Tibial nerve (tissue), 4 donors: ENCODE results near the gene HSPB7. TPM values are rescaled to one million over a fixed set of nuclear protein-coding genes. Genes with fewer than 3 reads are reported as not detected.
"Not testable (repeated sequence)": the region's sequence is repeated elsewhere in the genome, so short reads cannot be mapped to it uniquely, and the experiment has no call there.

ENCODE experiments used
- DNase-seq, 2 donors: peaks; one replicate each; pipeline ENCODE4 v3.0.0-alpha.2; 2019; ENCODE audit warnings: low spot score in 2 of 2
- H3K27ac ChIP-seq, 4 donors: fragments of 200-600 bp; sonication (generic) in 3 of 4; one replicate each; pipeline ENCODE4 v1.5.1; 2017 to 2019; ENCODE audit warnings: mild to moderate bottlenecking in 1 of 4
- H3K27me3 ChIP-seq, 2 donors: fragments of 200-600 bp; sonication (generic) in 1 of 2; one replicate each; pipeline versions ENCODE4 v1.5.1 to v1.6.0; 2017 to 2019
- H3K36me3 ChIP-seq, 3 donors: fragments of 200-600 bp; sonication (generic); one replicate each; pipeline ENCODE4 v1.5.1; 2018 to 2019
- H3K4me1 ChIP-seq, 4 donors: fragments of 200-600 bp; sonication (generic) in 3 of 4; one replicate each; pipeline ENCODE4 v1.5.1; 2017 to 2019
- H3K4me3 ChIP-seq, 4 donors: fragments of 200-600 bp; sonication (generic) in 3 of 4; one replicate each; pipeline ENCODE4 v1.5.1; 2017 to 2019; ENCODE audit warnings: mild to moderate bottlenecking in 1 of 4, moderate library complexity in 1 of 4
- H3K9me3 ChIP-seq, 4 donors: fragments of 200-600 bp; sonication (generic) in 3 of 4; one replicate each; pipeline ENCODE4 v1.5.1; 2017 to 2019
- EP300 ChIP-seq, 2 donors: sonication (generic); formaldehyde crosslinking; IDR thresholded peaks; one replicate each; pipeline ENCODE4 v1.6.1; 2017; ENCODE audit warnings: antibody characterized with exemption in 2 of 2, mild to moderate bottlenecking in 1 of 2
- POLR2A ChIP-seq, 2 donors: fragments of 450-650 bp; IDR thresholded peaks; one replicate each; pipeline ENCODE4 v1.6.1; 2017; ENCODE audit warnings: antibody characterized with exemption in 2 of 2, mild to moderate bottlenecking in 2 of 2, moderate library complexity in 2 of 2
- WGBS, 2 donors: methylation state at CpG; one replicate each; pipeline ENCODE4 v1.1.5; 2018; 5-methylcytosine and 5-hydroxymethylcytosine counted together
- total RNA-seq, 4 donors: library from RNA; depleted of rRNA; stranded (reverse); fragments of >200 nt; gene quantifications; one replicate each; pipeline ENCODE4 v1.1.0, GENCODE V29; 2016
- TF ChIP-seq, protein P1 (sequence below), 5 experiments: fragments of 200-600 bp in 3 of 5; fragments of 450-650 bp in 2 of 5; sonication (generic) in 3 of 5; IDR thresholded peaks; one replicate each; pipeline ENCODE4 v1.5.1; 2016 to 2019; ENCODE audit warnings: antibody characterized with exemption in 5 of 5, mild to moderate bottlenecking in 3 of 5, moderate library complexity in 2 of 5

The HSPB7 gene
- total RNA-seq, 4 donors from 2014 or later: 10.4 to 42.6 (median 27.6) TPM

DNA sequence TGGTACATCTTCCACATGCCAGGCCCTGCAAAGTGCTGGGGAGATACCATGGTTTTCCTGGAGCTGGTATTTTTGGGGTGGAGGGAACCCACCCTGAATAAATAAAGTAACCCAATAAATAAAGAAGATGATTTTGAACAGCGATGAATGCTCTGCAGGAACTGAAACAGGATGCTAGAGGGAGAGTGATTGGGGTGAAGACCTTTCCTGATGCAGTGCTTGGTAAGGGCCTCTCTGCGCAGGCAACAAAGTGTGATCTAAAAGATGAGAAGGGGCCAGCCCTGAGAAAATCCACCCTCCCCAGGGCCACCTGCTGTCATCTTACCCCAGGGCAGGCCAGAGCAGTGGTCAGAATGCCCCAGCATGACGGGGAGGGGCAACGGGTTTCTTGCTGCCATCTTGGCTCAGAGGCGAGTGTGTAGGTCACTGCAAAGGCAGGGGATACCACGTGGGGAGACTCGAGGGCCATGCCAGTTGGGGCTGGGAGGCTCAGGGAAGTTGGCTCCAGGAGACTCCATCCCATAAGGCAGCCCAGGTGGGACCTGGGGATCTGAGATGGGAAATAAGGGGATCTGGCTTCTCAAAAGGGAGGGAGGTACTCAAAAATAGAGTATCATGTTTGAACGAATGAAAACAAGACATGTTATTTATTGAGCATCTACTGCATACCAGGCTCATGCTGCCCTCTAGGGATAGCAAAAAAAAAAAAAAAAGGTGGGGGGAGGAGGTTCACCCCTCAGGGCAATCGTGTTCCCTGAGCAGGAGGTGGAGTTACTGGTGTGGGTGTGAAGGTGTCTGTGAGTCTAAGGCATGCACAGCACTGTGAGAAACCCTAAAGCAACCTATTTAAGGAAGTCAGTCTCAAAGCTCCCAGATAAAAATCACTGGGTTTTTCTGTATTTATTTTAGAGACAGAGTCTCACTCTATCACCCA, 11.0 kb downstream of the HSPB7 start:
- H3K27ac ChIP-seq: no peak overlapping the region
- no peak for TF ChIP-seq POLR2A (IDR thresholded peaks at IDR 0.05)
- 57 to 69% methylated on average over 9 of the region's 9 CpGs for WGBS, 2 donors
- no peak for DNase-seq
- H3K4me3 ChIP-seq: no peak overlapping the region
- no peaks in the 10 kb centered on the region for H3K27me3 ChIP-seq
- no peaks in the 10 kb centered on the region for H3K9me3 ChIP-seq
- H3K4me1 ChIP-seq: peaks cover 0 to 4% (median 0%) of the 10 kb centered on the region in 4 donors
- H3K36me3 ChIP-seq: no peaks in the 10 kb centered on the region

DNA sequence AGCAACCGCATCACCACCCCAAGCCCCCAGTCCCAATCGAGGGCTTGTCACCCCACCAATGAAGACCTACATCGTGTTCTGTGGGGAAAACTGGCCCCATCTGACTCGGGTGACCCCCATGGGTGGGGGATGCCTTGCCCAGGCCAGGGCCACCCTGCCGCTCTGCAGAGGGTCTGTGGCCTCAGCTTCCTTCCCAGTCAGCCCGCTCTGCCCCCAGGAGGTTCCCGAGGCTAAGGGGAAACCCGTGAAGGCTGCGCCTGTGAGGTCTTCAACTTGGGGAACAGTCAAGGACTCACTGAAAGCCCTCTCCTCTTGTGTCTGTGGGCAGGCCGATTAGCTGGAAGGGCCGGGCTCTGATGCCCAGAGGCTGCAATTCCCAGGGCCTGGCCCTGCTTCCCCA, 11.8 kb downstream of the HSPB7 start:
- TF ChIP-seq, protein P1, sequence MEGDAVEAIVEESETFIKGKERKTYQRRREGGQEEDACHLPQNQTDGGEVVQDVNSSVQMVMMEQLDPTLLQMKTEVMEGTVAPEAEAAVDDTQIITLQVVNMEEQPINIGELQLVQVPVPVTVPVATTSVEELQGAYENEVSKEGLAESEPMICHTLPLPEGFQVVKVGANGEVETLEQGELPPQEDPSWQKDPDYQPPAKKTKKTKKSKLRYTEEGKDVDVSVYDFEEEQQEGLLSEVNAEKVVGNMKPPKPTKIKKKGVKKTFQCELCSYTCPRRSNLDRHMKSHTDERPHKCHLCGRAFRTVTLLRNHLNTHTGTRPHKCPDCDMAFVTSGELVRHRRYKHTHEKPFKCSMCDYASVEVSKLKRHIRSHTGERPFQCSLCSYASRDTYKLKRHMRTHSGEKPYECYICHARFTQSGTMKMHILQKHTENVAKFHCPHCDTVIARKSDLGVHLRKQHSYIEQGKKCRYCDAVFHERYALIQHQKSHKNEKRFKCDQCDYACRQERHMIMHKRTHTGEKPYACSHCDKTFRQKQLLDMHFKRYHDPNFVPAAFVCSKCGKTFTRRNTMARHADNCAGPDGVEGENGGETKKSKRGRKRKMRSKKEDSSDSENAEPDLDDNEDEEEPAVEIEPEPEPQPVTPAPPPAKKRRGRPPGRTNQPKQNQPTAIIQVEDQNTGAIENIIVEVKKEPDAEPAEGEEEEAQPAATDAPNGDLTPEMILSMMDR (IDR thresholded peaks at IDR 0.05): no peak
- no peak for TF ChIP-seq EP300 (IDR thresholded peaks at IDR 0.05)
- TF ChIP-seq POLR2A (IDR thresholded peaks at IDR 0.05): no peak
- Histone ChIP-seq H3K36me3 (no peaks in the 10 kb centered on the region), H3K4me3 (no peak overlapping the region), H3K9me3 (no peaks in the 10 kb centered on the region), H3K4me1 (peaks cover 0 to 4% (median 0%) of the 10 kb centered on the region in 4 donors), H3K27me3 (no peaks in the 10 kb centered on the region), H3K27ac (no peak overlapping the region)
- WGBS, 2 donors: 74 to 86% methylated on average over 11 of the region's 11 CpGs
- no peak for DNase-seq

DNA sequence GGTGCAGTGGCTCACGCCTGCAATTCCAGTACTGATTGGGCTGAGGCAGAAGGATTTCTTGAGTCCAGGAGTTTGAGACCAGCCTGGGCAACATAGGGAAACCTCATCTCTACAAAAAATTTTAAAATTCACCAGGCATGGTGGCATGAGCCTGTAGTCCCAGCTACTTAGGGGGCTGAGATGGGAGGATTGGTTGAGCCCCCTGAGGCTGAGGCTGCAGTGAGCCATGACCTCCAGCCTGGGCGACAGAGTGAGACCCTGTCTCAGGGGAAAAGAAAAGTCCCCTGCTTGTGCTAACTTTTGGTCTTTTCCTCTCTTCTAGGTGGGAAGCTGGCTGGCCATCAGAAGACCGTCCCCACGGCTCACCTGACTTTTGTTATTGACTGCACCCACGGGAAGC, 12.2 kb downstream of the HSPB7 start:
- 78 to 82% methylated on average over 5 of the region's 5 CpGs for WGBS, 2 donors
- DNase-seq: no peak
- TF ChIP-seq POLR2A (IDR thresholded peaks at IDR 0.05) (no peak), EP300 (IDR thresholded peaks at IDR 0.05) (no peak)
- TF ChIP-seq, protein P1 (IDR thresholded peaks at IDR 0.05): no peak
- no peaks in the 10 kb centered on the region for H3K27me3 ChIP-seq
- no peaks in the 10 kb centered on the region for H3K9me3 ChIP-seq
- no peaks in the 10 kb centered on the region for H3K36me3 ChIP-seq
- peaks cover 0 to 4% (median 0%) of the 10 kb centered on the region in 4 donors for H3K4me1 ChIP-seq
- H3K4me3 ChIP-seq: no peak overlapping the region
- no peak overlapping the region for H3K27ac ChIP-seq

DNA sequence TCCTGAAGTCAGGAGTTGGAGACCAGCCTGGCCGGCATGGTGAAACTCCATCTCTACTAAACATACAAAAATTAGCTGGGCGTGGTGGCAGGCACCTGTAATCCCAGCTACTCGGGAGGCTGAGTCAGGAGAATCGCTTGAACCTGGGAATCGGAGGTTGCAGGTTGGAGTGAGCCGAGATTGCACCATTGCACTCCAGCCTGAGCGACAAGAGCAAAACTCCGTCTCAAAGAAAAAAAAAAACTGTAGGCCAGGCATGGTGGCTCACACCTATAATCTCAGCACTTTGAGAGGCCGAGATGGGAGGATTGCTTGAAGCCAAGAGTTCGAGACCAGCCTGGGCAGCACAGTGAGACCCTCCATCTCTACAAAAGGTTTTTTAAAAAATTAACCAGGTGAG, 16.6 kb downstream of the HSPB7 start:
- H3K4me1 ChIP-seq, DNase-seq, H3K4me3 ChIP-seq, H3K36me3 ChIP-seq, H3K9me3 ChIP-seq, H3K27me3 ChIP-seq, H3K27ac ChIP-seq: not testable (repeated sequence)
- WGBS, 2 donors: 76 to 93% methylated on average over 10 of the region's 10 CpGs

DNA sequence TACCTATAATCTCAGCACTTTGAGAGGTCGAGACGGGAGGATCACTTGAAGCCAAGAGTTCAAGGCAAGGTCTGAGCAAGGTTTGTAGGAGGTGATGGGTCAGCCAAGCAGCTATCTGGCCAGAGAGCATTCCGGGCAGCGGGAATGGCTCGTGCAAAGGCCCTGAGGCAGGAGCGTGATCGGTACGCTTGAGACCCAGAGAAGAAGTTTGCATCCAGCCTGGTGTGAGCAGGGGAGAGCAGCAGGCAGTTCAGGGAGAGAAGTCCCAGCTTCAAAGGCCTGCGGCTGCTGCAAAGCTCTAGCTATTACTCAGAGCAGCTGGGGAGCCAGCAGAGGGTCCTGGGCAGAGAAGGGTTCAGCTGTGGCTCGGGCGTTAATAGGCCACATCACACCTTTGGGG, 18.9 kb downstream of the HSPB7 start:
- no peak for DNase-seq
- Histone ChIP-seq H3K9me3 (no peaks in the 10 kb centered on the region), H3K4me1 (no peaks in the 10 kb centered on the region), H3K27me3 (no peaks in the 10 kb centered on the region), H3K27ac (no peak overlapping the region), H3K36me3 (no peaks in the 10 kb centered on the region), H3K4me3 (no peak overlapping the region)
- TF ChIP-seq, protein P1 (IDR thresholded peaks at IDR 0.05): no peak
- TF ChIP-seq EP300 (IDR thresholded peaks at IDR 0.05): no peak
- no peak for TF ChIP-seq POLR2A (IDR thresholded peaks at IDR 0.05)
- WGBS, 2 donors: 89 to 92% methylated on average over 11 of the region's 11 CpGs

DNA sequence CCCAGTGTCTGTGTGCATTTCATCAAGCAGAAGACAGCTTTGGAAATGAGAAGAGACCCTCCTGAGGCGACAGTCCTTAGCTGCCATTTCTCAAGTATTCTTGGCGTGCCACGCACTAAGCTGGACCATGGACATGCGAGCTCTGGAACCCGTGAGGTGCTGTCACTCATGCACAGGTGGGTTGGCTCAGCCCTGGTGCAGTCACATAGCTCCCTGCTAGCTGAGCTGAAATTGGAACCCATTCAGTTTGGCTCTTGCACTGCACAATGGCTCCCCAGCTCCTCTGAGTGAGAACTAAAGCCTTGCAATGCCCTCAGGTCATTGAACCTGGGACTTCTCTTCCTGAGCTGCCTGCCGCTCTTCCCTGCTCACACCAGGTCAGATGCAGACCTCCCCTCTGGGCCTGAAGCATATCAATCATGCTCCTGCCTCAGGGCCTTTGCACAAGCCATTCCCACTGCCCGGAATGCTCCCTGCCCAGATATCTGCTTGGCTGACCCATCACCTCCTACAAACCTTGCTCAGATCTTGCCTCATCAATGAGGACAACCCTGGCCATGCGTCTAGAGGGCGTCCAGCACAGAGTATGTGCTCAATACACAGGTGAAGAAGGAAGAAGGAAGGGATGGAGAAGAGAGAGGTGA, 20.1 kb downstream of the HSPB7 start:
- no peaks in the 10 kb centered on the region for H3K4me1 ChIP-seq
- no peaks in the 10 kb centered on the region for H3K9me3 ChIP-seq
- no peak for TF ChIP-seq EP300 (IDR thresholded peaks at IDR 0.05)
- TF ChIP-seq, protein P1 (IDR thresholded peaks at IDR 0.05): no peak
- no peak for TF ChIP-seq POLR2A (IDR thresholded peaks at IDR 0.05)
- no peak overlapping the region for H3K27ac ChIP-seq
- H3K4me3 ChIP-seq: no peak overlapping the region
- 82 to 87% methylated on average over 9 of the region's 9 CpGs for WGBS, 2 donors
- no peaks in the 10 kb centered on the region for H3K27me3 ChIP-seq
- no peaks in the 10 kb centered on the region for H3K36me3 ChIP-seq
- no peak for DNase-seq
